A549 treated with ZK216348 at 1 μM for 4 hours (cell line): ENCODE data around the gene USP46. TPM values are rescaled to one million over a fixed set of nuclear protein-coding genes. Genes with fewer than 3 reads are reported as not detected.

Experiments used
- total RNA-seq: library from RNA; stranded (reverse); fragments of 200-300 nt; extraction: Qiagen RNA extraction; gene quantifications from 5 replicates; pipeline ENCODE4 v1.2.3, GENCODE V29; 2022; ENCODE audit warnings: low read depth

Gene USP46
- 4.9 to 8.4 TPM (median 7.7 TPM) in 5 replicates for total RNA-seq

DNA sequence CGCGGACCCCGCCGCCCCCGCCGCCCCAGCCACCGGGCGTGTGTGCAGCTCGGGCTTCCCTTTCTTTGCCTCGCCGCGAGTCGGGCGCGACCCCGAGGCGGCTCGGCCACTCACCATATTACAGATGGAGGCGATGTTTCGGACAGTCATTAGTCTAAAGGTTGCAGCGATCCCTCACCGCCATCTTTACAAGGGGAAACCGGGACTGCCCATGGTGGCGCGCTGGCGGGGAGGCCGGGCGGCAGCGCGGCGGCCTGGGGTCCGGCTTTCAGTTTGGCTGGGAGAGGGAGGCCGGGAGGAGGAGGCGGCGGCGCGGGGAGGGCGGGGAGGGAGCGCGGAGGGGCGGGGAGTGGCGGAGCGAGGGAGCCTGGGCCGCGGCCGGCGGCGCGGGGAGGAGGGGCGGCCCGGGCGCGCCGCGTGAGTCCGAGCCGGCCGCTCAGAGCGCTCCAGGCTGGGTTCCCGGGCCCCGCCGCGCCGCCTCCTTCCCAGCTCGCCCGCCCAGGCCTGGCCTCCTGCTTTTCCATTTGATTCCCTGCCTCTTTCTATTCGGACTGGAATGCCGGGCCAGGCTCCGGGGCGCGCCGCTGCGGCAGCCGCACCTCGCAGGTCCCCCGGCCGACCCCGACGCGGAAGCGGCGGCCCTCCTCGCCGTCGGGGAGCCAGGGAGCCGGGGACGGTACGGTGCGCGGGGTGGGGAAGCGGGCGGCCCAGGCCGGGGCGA, at the start of gene USP46:
USP46 (minus strand) TSS at position 301 of the 721 bp plus-strand sequence; CDS start at position 150, 151 bp downstream.

Other genes starting within 250 kb of the USP46 start
- gene ERVMER34-1, start 92.1 kb upstream of the USP46 start, total RNA-seq, result 0.28 to 0.60 TPM (median 0.51 TPM) in 5 replicates
- 0.08 to 0.14 TPM (median 0.11 TPM) in 3 of 5 replicates, not detected in the others for gene RASL11B, start 203.0 kb upstream of the USP46 start, total RNA-seq